Liver (tissue), 3 donors: Measurements from ENCODE around the gene NET1.

Source experiments
- CTCF ChIP-seq: fragments of 150-350 bp; IDR thresholded peaks from 2 replicates; pipeline ENCODE4 v1.5.1; 2017; ENCODE audit warnings: improper control_type of control experiment, low read depth, low read length; ENCODE audit not compliant: missing input control
- EGR1 ChIP-seq, 2 donors: IDR thresholded peaks; 2 replicates each; pipeline ENCODE4 v1.6.1; 2016 to 2018; ENCODE audit warnings: antibody characterized with exemption in 2 of 2, low read depth in 2 of 2
- GABPA ChIP-seq, 2 donors: IDR thresholded peaks in 1 of 2; conservative IDR thresholded peaks in 1 of 2; 2 replicates each; pipeline ENCODE4 v1.6.1; 2016; ENCODE audit warnings: antibody characterized with exemption in 2 of 2, mild to moderate bottlenecking in 1 of 2, moderate library complexity in 1 of 2
- HNF4A ChIP-seq, 2 donors: conservative IDR thresholded peaks; 2 replicates each; pipeline ENCODE4 v1.6.1; 2016; ENCODE audit warnings: antibody characterized with exemption in 2 of 2, mild to moderate bottlenecking in 2 of 2
- JUND ChIP-seq, 2 donors: IDR thresholded peaks; 2 replicates each; pipeline ENCODE4 v1.6.1; 2016; ENCODE audit warnings: antibody characterized with exemption in 2 of 2
- NR2F2 ChIP-seq: IDR thresholded peaks from 2 replicates; pipeline ENCODE4 v1.6.1; 2016; ENCODE audit warnings: antibody characterized with exemption
- RAD21 ChIP-seq, 2 donors: IDR thresholded peaks; 2 replicates each; pipeline ENCODE4 v1.6.1; 2016; ENCODE audit warnings: antibody characterized with exemption in 2 of 2, mild to moderate bottlenecking in 2 of 2
- REST ChIP-seq: IDR thresholded peaks from 2 replicates; pipeline ENCODE4 v1.6.1; 2016; ENCODE audit warnings: antibody characterized with exemption, mild to moderate bottlenecking
- SP1 ChIP-seq: IDR thresholded peaks from 2 replicates; pipeline ENCODE4 v1.6.1; 2018; ENCODE audit warnings: antibody characterized with exemption, mild to moderate bottlenecking
- TAF1 ChIP-seq: conservative IDR thresholded peaks from 2 replicates; pipeline ENCODE4 v1.6.1; 2016; ENCODE audit warnings: antibody characterized with exemption, mild to moderate bottlenecking
- TF ChIP-seq, protein P1 (sequence below): IDR thresholded peaks from 2 replicates; pipeline ENCODE4 v1.6.1; 2016; ENCODE audit warnings: antibody characterized with exemption
- TF ChIP-seq, protein P2 (sequence below): IDR thresholded peaks from 2 replicates; pipeline ENCODE4 v1.6.1; 2016; ENCODE audit warnings: antibody characterized with exemption
- TF ChIP-seq, protein P3 (sequence below): IDR thresholded peaks from 2 replicates; pipeline ENCODE4 v1.6.1; 2016; ENCODE audit warnings: antibody characterized with exemption
- donor health status: healthy.
- donor health status: healthy.

DNA sequence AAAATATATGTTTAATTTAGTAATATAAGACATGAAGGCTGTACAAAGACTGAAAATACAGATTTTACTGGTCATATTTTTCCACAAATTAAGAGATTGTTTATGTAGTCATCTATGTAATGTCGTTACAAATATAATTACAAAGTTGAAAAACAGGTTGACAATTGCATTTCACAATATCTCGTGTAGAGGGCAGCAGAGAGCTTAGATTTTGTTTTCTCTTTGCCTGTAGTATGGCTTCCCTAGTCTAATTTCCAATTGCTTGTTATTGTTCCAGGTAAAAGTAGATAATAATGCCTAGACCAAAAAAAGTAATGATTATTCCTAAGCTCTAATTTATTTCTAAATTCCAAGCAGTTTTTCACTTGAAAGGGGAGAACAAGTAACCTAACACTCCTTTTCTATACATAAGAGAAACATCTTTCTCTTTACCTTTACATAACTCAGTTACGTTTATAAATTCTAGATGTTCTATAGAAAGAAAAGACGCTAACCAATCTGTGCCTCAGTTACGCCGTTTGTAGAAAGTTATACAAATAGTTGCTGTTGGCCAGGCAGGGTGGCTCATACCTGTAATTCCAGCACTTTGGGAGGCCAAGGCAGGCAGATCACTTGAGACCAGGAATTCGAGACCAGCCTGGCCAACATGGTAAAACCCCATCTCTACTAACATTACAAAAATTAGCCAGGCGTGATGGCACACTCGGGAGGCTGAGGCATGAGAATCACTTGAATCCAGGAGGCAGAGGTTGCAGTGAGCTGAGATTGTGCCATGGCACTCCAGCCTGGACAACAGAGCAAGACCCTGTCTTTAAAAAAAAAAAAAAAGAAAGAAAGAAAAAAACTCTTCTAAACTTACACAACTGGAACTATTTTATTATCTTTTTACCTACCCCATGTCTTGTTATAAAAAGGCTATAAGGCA lies 30.0 kb downstream of the NET1 start:
- TF ChIP-seq CTCF (peak; percentile 81), GABPA (IDR thresholded peaks at IDR 0.05 in 1 of 2, conservative IDR thresholded peaks at IDR 0.05 in 1 of 2) (no peak), RAD21 (IDR thresholded peaks at IDR 0.05) (peak; percentile 93 to 95), TAF1 (no peak), REST (no peak), EGR1 (IDR thresholded peaks at IDR 0.05; ENCODE audit: low read depth in 2 of 2) (no peak), NR2F2 (no peak), JUND (IDR thresholded peaks at IDR 0.05) (no peak), HNF4A (conservative IDR thresholded peaks at IDR 0.05) (no peak), SP1 (no peak)
- TF ChIP-seq, protein P1, sequence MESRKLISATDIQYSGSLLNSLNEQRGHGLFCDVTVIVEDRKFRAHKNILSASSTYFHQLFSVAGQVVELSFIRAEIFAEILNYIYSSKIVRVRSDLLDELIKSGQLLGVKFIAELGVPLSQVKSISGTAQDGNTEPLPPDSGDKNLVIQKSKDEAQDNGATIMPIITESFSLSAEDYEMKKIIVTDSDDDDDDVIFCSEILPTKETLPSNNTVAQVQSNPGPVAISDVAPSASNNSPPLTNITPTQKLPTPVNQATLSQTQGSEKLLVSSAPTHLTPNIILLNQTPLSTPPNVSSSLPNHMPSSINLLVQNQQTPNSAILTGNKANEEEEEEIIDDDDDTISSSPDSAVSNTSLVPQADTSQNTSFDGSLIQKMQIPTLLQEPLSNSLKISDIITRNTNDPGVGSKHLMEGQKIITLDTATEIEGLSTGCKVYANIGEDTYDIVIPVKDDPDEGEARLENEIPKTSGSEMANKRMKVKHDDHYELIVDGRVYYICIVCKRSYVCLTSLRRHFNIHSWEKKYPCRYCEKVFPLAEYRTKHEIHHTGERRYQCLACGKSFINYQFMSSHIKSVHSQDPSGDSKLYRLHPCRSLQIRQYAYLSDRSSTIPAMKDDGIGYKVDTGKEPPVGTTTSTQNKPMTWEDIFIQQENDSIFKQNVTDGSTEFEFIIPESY: no peak
- TF ChIP-seq, protein P2, sequence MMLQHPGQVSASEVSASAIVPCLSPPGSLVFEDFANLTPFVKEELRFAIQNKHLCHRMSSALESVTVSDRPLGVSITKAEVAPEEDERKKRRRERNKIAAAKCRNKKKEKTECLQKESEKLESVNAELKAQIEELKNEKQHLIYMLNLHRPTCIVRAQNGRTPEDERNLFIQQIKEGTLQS: no peak
- TF ChIP-seq, protein P3, sequence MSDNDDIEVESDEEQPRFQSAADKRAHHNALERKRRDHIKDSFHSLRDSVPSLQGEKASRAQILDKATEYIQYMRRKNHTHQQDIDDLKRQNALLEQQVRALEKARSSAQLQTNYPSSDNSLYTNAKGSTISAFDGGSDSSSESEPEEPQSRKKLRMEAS: no peak
